Subcutaneous adipose tissue (tissue), 4 donors: Measurements from ENCODE around the gene ACTN3. TPM values are rescaled to one million over a fixed set of nuclear protein-coding genes. Genes with fewer than 3 reads are reported as not detected.

Experiments
- CTCF ChIP-seq: fragments of 450-650 bp; IDR thresholded peaks from one replicate; pipeline ENCODE4 v1.5.1; 2016; ENCODE audit warnings: low read depth, mild to moderate bottlenecking, control low read depth, antibody characterized with exemption, moderate library complexity
- total RNA-seq, 4 donors: library from RNA; depleted of rRNA; stranded (reverse); fragments of >200 nt; gene quantifications; one replicate each; pipeline ENCODE4 v1.1.0, GENCODE V29; 2016

The ACTN3 gene
- total RNA-seq, 4 donors from 2014 or later = 0.22 TPM; not detected in 3

- TF ChIP-seq CTCF = no peak
These were observed 23.1 kb upstream of the ACTN3 start for GRCh38 chr11:66523611-66524010.

GRCh38 chr11:66524304-66525040 is 22.2 kb upstream of the ACTN3 start:
- TF ChIP-seq CTCF = no peak

GRCh38 chr11:66529069-66529468 is 17.6 kb upstream of the ACTN3 start:
- TF ChIP-seq CTCF = no peak

- no peak for TF ChIP-seq CTCF
These were observed 17.0 kb upstream of the ACTN3 start for GRCh38 chr11:66529655-66530054.

- no peak for TF ChIP-seq CTCF
These were observed 15.6 kb upstream of the ACTN3 start for GRCh38 chr11:66530927-66531709.

- TF ChIP-seq CTCF = no peak
These were observed 14.9 kb upstream of the ACTN3 start for GRCh38 chr11:66531841-66532240.

GRCh38 chr11:66532784-66533183 is 13.9 kb upstream of the ACTN3 start:
- TF ChIP-seq CTCF = no peak
